NCI-H146 (cell line): Measurements from ENCODE around the gene NAT9.

ENCODE experiments used
- DNase-seq: peaks from one replicate; lab custom pipeline; 2025; lab: John Stamatoyannopoulos, UW

The NAT9 gene

GRCh38 chr17:74776044-74776962 lies at the start of gene NAT9:
TSS of gene NAT9 (minus strand) at chr17:74776345. CDS start at chr17:74775698, 647 bp downstream.
- DNase-seq, result peak; percentile 94

- DNase-seq, result no peak
Measured at GRCh38 chr17:74824961-74825627, 48.9 kb upstream of the NAT9 start.

- no peak for DNase-seq
Measured at GRCh38 chr17:74822939-74823367, 46.8 kb upstream of the NAT9 start.

- DNase-seq, result no peak
Measured at GRCh38 chr17:74822335-74822938, 46.3 kb upstream of the NAT9 start.

GRCh38 chr17:74821655-74822334 lies 45.6 kb upstream of the NAT9 start:
- no peak for DNase-seq

- no peak for DNase-seq
Measured at GRCh38 chr17:74819801-74820436, 43.8 kb upstream of the NAT9 start.

- no peak for DNase-seq
Measured at GRCh38 chr17:74818291-74818938, 42.3 kb upstream of the NAT9 start.

GRCh38 chr17:74816905-74817620 lies 40.9 kb upstream of the NAT9 start:
- peak; percentile 29 for DNase-seq

- no peak for DNase-seq
Measured at GRCh38 chr17:74815550-74816370, 39.6 kb upstream of the NAT9 start.

GRCh38 chr17:74815067-74815466 lies 38.9 kb upstream of the NAT9 start:
- no peak for DNase-seq

GRCh38 chr17:74814453-74814852 lies 38.3 kb upstream of the NAT9 start:
- no peak for DNase-seq

- DNase-seq, result no peak
Measured at GRCh38 chr17:74812109-74813009, 36.2 kb upstream of the NAT9 start.

GRCh38 chr17:74810699-74811485 lies 34.7 kb upstream of the NAT9 start:
- DNase-seq, result no peak

- DNase-seq, result no peak
Measured at GRCh38 chr17:74808714-74809430, 32.7 kb upstream of the NAT9 start.

GRCh38 chr17:74807925-74808324 lies 31.8 kb upstream of the NAT9 start:
- no peak for DNase-seq

- DNase-seq, result no peak
Measured at GRCh38 chr17:74807441-74807840, 31.3 kb upstream of the NAT9 start.

- DNase-seq, result no peak
Measured at GRCh38 chr17:74806334-74806733, 30.2 kb upstream of the NAT9 start.
